K562 (cell line): ENCODE data around the gene MANBA. TPM values are rescaled to one million over a fixed set of nuclear protein-coding genes. Genes with fewer than 3 reads are reported as not detected.

Experiments used
- ATAC-seq: fragments of 200-7000 bp; cut with Tn5 transposase; 3 replicates; pipeline ENCODE4 v1.9.1; 2020; ENCODE audit warnings: moderate library complexity
- BruUV-seq: library from RNA; stranded (reverse); fragments of 400-500 nt; replicated peaks from 2 replicates; lab custom pipeline; 2021; lab: Mats Ljungman, UMichigan
- CTCF ChIA-PET: fragments of 300-600 bp; formaldehyde crosslinking; extraction: SDS; loops from one replicate; lab custom pipeline; 2021; ENCODE audit warnings: low intra/inter-chr PET ratio; lab: Yijun Ruan, JAX
- POLR2A ChIA-PET: fragments of 300-600, 350-650 bp; sonication (Branson Sonifier 250); formaldehyde crosslinking; extraction: SDS; loops from one replicate; lab custom pipeline; 2021; ENCODE audit warnings: antibody characterized with exemption, inconsistent platforms; lab: Yijun Ruan, JAX
- DNase-seq, 4 experiments: peaks; one replicate each; pipeline versions ENCODE4 v3.0.0 to v3.0.0-alpha.2; 2011 to 2018; ENCODE audit warnings: low spot score in 3 of 4, mixed read lengths in 3 of 4; ENCODE audit errors: extremely low read depth in 1 of 4
- FAIRE-seq: peaks from 2 replicates; lab custom pipeline; 2011; peaks lifted over from hg19 to GRCh38; lab: Jason Lieb, UNC
- H2AFZ ChIP-seq: 2 replicates; pipeline ENCODE4 v1.6.0; 2011; ENCODE audit warnings: low read depth, low read length, control low read depth, inconsistent platforms
- H3K27ac ChIP-seq: fragments of 200-600 bp; 3 replicates; pipeline ENCODE4 v1.8.0; 2011; ENCODE audit warnings: low read depth, mild to moderate bottlenecking, control low read depth, inconsistent platforms, low read length, moderate library complexity, mixed read lengths; ENCODE audit errors: extremely low read depth
- H3K27me3 ChIP-seq, 2 experiments: fragments of 300-600 bp in 1 of 2; 2 replicates in 1 of 2; 3 replicates in 1 of 2; pipeline versions ENCODE4 v1.6.0 to v1.8.0; 2011; ENCODE audit warnings: inconsistent platforms in 2 of 2, low read length in 2 of 2, mild to moderate bottlenecking in 1 of 2, mixed read lengths in 1 of 2, moderate library complexity in 1 of 2; ENCODE audit not compliant: control insufficient read depth in 2 of 2, insufficient read depth in 2 of 2
- H3K36me3 ChIP-seq: fragments of 300-600 bp; 3 replicates; pipeline ENCODE4 v1.8.0; 2011; ENCODE audit warnings: mild to moderate bottlenecking, low read length, inconsistent platforms; ENCODE audit not compliant: control insufficient read depth, insufficient read depth
- H3K4me1 ChIP-seq, 2 experiments: fragments of 200-600 bp in 1 of 2; replicated peaks in 1 of 2; 2 replicates in 1 of 2; 3 replicates in 1 of 2; pipeline versions ENCODE4 v1.5.1 to v1.8.0; 2011; ENCODE audit warnings: inconsistent platforms in 2 of 2, low read length in 2 of 2, mild to moderate bottlenecking in 1 of 2, mixed read lengths in 1 of 2, moderate library complexity in 1 of 2; ENCODE audit not compliant: control insufficient read depth in 2 of 2, insufficient read depth in 2 of 2
- H3K4me2 ChIP-seq: 2 replicates; pipeline ENCODE4 v1.6.1; 2011; ENCODE audit warnings: low read length, control low read depth, inconsistent platforms, mixed read lengths; ENCODE audit not compliant: insufficient read depth
- H3K4me3 ChIP-seq: fragments of 200-600 bp; sonication (generic), shearing (Covaris generic); 2 replicates; pipeline ENCODE4 v1.5.1; 2016; ENCODE audit warnings: control low read depth, inconsistent platforms
- H3K79me2 ChIP-seq: fragments of 200-600 bp; 3 replicates; pipeline ENCODE4 v1.8.0; 2011; ENCODE audit warnings: low read length, inconsistent platforms; ENCODE audit not compliant: control insufficient read depth, insufficient read depth
- H3K9ac ChIP-seq, 2 experiments: 2 replicates each; pipeline versions ENCODE4 v1.6.0 to v1.6.1; 2011; ENCODE audit warnings: low read depth in 2 of 2, low read length in 2 of 2, control low read depth in 1 of 2, inconsistent platforms in 1 of 2, mild to moderate bottlenecking in 1 of 2, mixed read lengths in 1 of 2; ENCODE audit not compliant: insufficient read depth in 1 of 2
- H3K9me1 ChIP-seq: one replicate; pipeline ENCODE4 v1.6.0; 2011; ENCODE audit warnings: inconsistent platforms, mild to moderate bottlenecking, low read length, moderate library complexity; ENCODE audit not compliant: control insufficient read depth, insufficient read depth
- H3K9me3 ChIP-seq: replicated peaks from 2 replicates; pipeline ENCODE4 v1.5.1; 2011; ENCODE audit warnings: low read depth, low read length, inconsistent platforms; ENCODE audit not compliant: control insufficient read depth, insufficient read depth
- H4K20me1 ChIP-seq: replicated peaks from 2 replicates; pipeline ENCODE4 v1.6.1; 2011; ENCODE audit warnings: low read length, inconsistent platforms, mixed read lengths; ENCODE audit not compliant: control insufficient read depth, insufficient read depth
- EGR1 ChIP-seq: fragments of 450-650 bp; conservative IDR thresholded peaks from 2 replicates; pipeline ENCODE4 v1.6.1; 2017; ENCODE audit warnings: mild to moderate bottlenecking
- EHMT2 ChIP-seq: fragments of 450-650 bp; IDR thresholded peaks from 2 replicates; pipeline ENCODE4 v1.6.1; 2018; ENCODE audit warnings: antibody characterized with exemption
- HSF4 ChIP-seq: fragments of 250-450 bp; sonication (Bioruptor Pico); IDR thresholded peaks from 2 replicates; pipeline ENCODE4 v2.1.2; 2022; ENCODE audit warnings: mild to moderate bottlenecking, moderate library complexity, borderline replicate concordance
- NFXL1 ChIP-seq: fragments of 450-650 bp; formaldehyde crosslinking; IDR thresholded peaks from 2 replicates; pipeline ENCODE4 v1.4.0; 2021; ENCODE audit warnings: mild to moderate bottlenecking
- ZNF551 ChIP-seq: fragments of 250-450 bp; sonication (Bioruptor Pico); IDR thresholded peaks from 2 replicates; pipeline ENCODE4 v1.5.0; 2021; ENCODE audit warnings: mild to moderate bottlenecking, moderate library complexity
- WGBS: fragments of 100-300 bp; shearing (Covaris generic); methylation state at CpG from one replicate; pipeline ENCODE4 v1.1.6; 2016; ENCODE audit warnings: low coverage, mixed read lengths; ENCODE audit not compliant: insufficient coverage; ENCODE audit errors: missing lambda C conversion rate; 5-methylcytosine and 5-hydroxymethylcytosine counted together
- in situ Hi-C: fragments of 300-500 bp; cut with MboI; formaldehyde crosslinking; loops from 4 replicates; pipeline ENCODE4 v1.15.0; 2018; ENCODE audit warnings: inconsistent platforms, mixed read lengths
- intact Hi-C: fragments of 100-400 bp; cut with micrococcal nuclease; formaldehyde crosslinking; loops from 2 replicates; pipeline ENCODE4 v1.14.2; 2022
- polyA plus RNA-seq, 8 experiments: library from polyadenylated mRNA; depleted of rRNA in 4 of 8; stranded (reverse) in 5 of 8; unstranded in 3 of 8; fragments of >200 nt; fragmentation: Nextera tagmentation in 2 of 8; fragmentation: Illumina TruSeq in 1 of 8; extraction: Ambion mirVana in 2 of 8; extraction: Trizol in 1 of 8; gene quantifications; 2 replicates each; pipeline versions ENCODE4 v1.2.1 to v1.2.3, GENCODE V29; 2011 to 2014; ENCODE audit warnings: inconsistent platforms in 1 of 8, missing spikeins in 1 of 8
- total RNA-seq, 7 experiments: library from RNA; depleted of rRNA in 6 of 7; stranded (reverse); fragments of >200 nt in 6 of 7; fragmentation: Illumina TruSeq in 2 of 7; extraction: Trizol in 2 of 7; gene quantifications; 2 replicates each; pipeline versions ENCODE4 v1.2.1 to v1.2.3, GENCODE V29; 2011 to 2021; ENCODE audit warnings: low replicate concordance in 1 of 7
- TF ChIP-seq, protein P1 (sequence below): sonication (generic); formaldehyde crosslinking; IDR thresholded peaks from 2 replicates; pipeline ENCODE4 v1.8.1; 2023; ENCODE audit warnings: mild to moderate bottlenecking, missing genetic modification reagents
- TF ChIP-seq, protein P2 (sequence below): sonication (generic); formaldehyde crosslinking; IDR thresholded peaks from 2 replicates; pipeline ENCODE4 v1.8.0; 2023; ENCODE audit warnings: mild to moderate bottlenecking, missing genetic modification reagents
- TF ChIP-seq, protein P3 (sequence below): fragments of 450-650 bp; IDR thresholded peaks from 2 replicates; pipeline ENCODE4 v1.6.1; 2016; ENCODE audit warnings: mild to moderate bottlenecking, moderate library complexity

MANBA gene
- total and polyA plus RNA-seq, 9 of the 15 experiments (the other 6 are each of a cell fraction or from before 2014, with no cell fraction given) = 1.8 to 12.9 (median 7.7) TPM

DNA sequence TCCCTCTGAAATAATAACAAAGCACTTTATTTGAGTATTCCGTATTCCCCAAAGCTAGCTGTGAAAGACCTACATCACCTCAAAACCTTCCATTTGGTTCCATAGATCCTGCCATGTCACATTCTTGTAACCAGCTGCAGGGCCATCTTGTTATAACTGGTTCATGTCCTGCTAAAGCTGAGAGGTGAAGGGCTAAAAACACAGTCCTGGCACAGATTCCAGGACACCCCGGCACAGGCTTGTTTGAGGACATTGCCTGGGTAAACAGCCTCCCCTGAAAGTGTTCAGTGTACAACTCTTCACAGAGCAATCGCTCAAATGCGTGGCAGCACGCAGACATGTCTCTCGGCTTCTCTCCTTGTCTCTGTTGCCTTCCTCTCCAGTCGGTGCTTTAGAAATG is 129.2 kb downstream of the MANBA start (continued):
- TF ChIP-seq, protein P1, sequence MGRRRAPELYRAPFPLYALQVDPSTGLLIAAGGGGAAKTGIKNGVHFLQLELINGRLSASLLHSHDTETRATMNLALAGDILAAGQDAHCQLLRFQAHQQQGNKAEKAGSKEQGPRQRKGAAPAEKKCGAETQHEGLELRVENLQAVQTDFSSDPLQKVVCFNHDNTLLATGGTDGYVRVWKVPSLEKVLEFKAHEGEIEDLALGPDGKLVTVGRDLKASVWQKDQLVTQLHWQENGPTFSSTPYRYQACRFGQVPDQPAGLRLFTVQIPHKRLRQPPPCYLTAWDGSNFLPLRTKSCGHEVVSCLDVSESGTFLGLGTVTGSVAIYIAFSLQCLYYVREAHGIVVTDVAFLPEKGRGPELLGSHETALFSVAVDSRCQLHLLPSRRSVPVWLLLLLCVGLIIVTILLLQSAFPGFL = no peak
- TF ChIP-seq ZNF551 = no peak
- TF ChIP-seq, protein P2, sequence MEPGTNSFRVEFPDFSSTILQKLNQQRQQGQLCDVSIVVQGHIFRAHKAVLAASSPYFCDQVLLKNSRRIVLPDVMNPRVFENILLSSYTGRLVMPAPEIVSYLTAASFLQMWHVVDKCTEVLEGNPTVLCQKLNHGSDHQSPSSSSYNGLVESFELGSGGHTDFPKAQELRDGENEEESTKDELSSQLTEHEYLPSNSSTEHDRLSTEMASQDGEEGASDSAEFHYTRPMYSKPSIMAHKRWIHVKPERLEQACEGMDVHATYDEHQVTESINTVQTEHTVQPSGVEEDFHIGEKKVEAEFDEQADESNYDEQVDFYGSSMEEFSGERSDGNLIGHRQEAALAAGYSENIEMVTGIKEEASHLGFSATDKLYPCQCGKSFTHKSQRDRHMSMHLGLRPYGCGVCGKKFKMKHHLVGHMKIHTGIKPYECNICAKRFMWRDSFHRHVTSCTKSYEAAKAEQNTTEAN (CRISPR knock-in tag) = no peak
- no peak for TF ChIP-seq EHMT2

DNA sequence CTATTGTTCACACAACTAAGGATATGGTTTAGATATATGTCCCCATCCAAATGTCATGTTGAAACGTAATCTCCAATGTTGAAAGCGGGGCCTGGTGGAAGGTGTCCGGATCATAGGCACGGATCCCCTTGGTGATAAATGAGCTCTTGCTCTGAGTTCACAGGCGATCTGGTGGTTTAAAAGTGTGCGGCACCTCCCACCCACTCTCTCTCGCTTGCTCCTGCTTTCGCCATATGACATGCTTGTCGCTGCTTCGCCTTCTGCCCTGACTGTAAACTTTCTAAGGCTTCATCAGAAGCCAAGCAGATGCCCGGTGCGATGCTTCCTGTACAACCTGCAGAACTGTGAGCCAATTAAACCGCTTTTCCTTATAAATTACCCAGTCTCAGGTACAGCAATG is 131.1 kb downstream of the MANBA start:
- in situ Hi-C loops = no loop called here
- no peak overlapping the region for H2AFZ ChIP-seq
- BruUV-seq = no TSS peak
- no peak overlapping the region for H3K9ac ChIP-seq
- no peaks in the 10 kb centered on the region for H3K27me3 ChIP-seq
- H3K27ac ChIP-seq = no peak overlapping the region
- DNase-seq (no peak), ATAC-seq (no peak), FAIRE-seq (no peak)
- no peaks in the 10 kb centered on the region for H3K9me1 ChIP-seq
- H3K4me3 ChIP-seq = no peak overlapping the region
- peaks cover 3% of the 10 kb centered on the region; the same call in 2 of the 3 replicates for H3K36me3 ChIP-seq
- H4K20me1 ChIP-seq = no peaks in the 10 kb centered on the region
- ChIA-PET CTCF (no interaction called here), POLR2A (no interaction called here)
- no peaks in the 10 kb centered on the region for H3K79me2 ChIP-seq
- H3K4me2 ChIP-seq = no peak overlapping the region
- intact Hi-C loops = loop anchor here (10.0 kb wide), 1 partner anchor 375 kb away; no protein-coding TSS in a partner anchor
- no peaks in the 10 kb centered on the region; a peak in 1 of 5 replicates for H3K4me1 ChIP-seq
- WGBS = 63% methylated on average over 13 of the region's 13 CpGs
- H3K9me3 ChIP-seq = no peaks in the 10 kb centered on the region
- TF ChIP-seq EGR1 (no peak), NFXL1 (CRISPR knock-in tag) (no peak), HSF4 (CRISPR knock-in tag) (no peak)
- TF ChIP-seq, protein P3, sequence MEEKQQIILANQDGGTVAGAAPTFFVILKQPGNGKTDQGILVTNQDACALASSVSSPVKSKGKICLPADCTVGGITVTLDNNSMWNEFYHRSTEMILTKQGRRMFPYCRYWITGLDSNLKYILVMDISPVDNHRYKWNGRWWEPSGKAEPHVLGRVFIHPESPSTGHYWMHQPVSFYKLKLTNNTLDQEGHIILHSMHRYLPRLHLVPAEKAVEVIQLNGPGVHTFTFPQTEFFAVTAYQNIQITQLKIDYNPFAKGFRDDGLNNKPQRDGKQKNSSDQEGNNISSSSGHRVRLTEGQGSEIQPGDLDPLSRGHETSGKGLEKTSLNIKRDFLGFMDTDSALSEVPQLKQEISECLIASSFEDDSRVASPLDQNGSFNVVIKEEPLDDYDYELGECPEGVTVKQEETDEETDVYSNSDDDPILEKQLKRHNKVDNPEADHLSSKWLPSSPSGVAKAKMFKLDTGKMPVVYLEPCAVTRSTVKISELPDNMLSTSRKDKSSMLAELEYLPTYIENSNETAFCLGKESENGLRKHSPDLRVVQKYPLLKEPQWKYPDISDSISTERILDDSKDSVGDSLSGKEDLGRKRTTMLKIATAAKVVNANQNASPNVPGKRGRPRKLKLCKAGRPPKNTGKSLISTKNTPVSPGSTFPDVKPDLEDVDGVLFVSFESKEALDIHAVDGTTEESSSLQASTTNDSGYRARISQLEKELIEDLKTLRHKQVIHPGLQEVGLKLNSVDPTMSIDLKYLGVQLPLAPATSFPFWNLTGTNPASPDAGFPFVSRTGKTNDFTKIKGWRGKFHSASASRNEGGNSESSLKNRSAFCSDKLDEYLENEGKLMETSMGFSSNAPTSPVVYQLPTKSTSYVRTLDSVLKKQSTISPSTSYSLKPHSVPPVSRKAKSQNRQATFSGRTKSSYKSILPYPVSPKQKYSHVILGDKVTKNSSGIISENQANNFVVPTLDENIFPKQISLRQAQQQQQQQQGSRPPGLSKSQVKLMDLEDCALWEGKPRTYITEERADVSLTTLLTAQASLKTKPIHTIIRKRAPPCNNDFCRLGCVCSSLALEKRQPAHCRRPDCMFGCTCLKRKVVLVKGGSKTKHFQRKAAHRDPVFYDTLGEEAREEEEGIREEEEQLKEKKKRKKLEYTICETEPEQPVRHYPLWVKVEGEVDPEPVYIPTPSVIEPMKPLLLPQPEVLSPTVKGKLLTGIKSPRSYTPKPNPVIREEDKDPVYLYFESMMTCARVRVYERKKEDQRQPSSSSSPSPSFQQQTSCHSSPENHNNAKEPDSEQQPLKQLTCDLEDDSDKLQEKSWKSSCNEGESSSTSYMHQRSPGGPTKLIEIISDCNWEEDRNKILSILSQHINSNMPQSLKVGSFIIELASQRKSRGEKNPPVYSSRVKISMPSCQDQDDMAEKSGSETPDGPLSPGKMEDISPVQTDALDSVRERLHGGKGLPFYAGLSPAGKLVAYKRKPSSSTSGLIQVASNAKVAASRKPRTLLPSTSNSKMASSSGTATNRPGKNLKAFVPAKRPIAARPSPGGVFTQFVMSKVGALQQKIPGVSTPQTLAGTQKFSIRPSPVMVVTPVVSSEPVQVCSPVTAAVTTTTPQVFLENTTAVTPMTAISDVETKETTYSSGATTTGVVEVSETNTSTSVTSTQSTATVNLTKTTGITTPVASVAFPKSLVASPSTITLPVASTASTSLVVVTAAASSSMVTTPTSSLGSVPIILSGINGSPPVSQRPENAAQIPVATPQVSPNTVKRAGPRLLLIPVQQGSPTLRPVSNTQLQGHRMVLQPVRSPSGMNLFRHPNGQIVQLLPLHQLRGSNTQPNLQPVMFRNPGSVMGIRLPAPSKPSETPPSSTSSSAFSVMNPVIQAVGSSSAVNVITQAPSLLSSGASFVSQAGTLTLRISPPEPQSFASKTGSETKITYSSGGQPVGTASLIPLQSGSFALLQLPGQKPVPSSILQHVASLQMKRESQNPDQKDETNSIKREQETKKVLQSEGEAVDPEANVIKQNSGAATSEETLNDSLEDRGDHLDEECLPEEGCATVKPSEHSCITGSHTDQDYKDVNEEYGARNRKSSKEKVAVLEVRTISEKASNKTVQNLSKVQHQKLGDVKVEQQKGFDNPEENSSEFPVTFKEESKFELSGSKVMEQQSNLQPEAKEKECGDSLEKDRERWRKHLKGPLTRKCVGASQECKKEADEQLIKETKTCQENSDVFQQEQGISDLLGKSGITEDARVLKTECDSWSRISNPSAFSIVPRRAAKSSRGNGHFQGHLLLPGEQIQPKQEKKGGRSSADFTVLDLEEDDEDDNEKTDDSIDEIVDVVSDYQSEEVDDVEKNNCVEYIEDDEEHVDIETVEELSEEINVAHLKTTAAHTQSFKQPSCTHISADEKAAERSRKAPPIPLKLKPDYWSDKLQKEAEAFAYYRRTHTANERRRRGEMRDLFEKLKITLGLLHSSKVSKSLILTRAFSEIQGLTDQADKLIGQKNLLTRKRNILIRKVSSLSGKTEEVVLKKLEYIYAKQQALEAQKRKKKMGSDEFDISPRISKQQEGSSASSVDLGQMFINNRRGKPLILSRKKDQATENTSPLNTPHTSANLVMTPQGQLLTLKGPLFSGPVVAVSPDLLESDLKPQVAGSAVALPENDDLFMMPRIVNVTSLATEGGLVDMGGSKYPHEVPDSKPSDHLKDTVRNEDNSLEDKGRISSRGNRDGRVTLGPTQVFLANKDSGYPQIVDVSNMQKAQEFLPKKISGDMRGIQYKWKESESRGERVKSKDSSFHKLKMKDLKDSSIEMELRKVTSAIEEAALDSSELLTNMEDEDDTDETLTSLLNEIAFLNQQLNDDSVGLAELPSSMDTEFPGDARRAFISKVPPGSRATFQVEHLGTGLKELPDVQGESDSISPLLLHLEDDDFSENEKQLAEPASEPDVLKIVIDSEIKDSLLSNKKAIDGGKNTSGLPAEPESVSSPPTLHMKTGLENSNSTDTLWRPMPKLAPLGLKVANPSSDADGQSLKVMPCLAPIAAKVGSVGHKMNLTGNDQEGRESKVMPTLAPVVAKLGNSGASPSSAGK = no peak
